Neural cell (in vitro differentiated cells): ENCODE measurements around the gene SDCBP2. TPM values are rescaled to one million over a fixed set of nuclear protein-coding genes. Genes with fewer than 3 reads are reported as not detected.

ENCODE experiments used
- H2AFZ ChIP-seq: fragments of 200-600, 300-800 bp; sonication (generic), shearing (Covaris generic); 2 replicates; pipeline ENCODE4 v1.6.0; 2014; ENCODE audit warnings: low read depth, mild to moderate bottlenecking, antibody characterized with exemption, low read length, moderate library complexity
- H3F3A ChIP-seq: fragments of 200-600 bp; shearing (Covaris generic); 2 replicates; pipeline ENCODE4 v1.6.1; 2016; ENCODE audit warnings: mild to moderate bottlenecking, moderate library complexity, mixed read lengths, antibody characterized with exemption, low read length; ENCODE audit not compliant: insufficient read depth, poor library complexity, severe bottlenecking
- H3K27ac ChIP-seq: fragments of 200-600, 300-800 bp; sonication (generic), shearing (Covaris generic); 2 replicates; pipeline ENCODE4 v1.5.1; 2014; ENCODE audit warnings: mild to moderate bottlenecking, low read length, moderate library complexity
- H3K27me3 ChIP-seq: fragments of 300-800, 200-600 bp; sonication (generic), shearing (Covaris generic); 2 replicates; pipeline ENCODE4 v1.6.0; 2014; ENCODE audit warnings: mild to moderate bottlenecking, low read depth, low read length, moderate library complexity; ENCODE audit not compliant: insufficient read depth
- H3K36me3 ChIP-seq: fragments of 300-800, 200-600 bp; sonication (generic), shearing (Covaris generic); 2 replicates; pipeline ENCODE4 v1.5.1; 2014; ENCODE audit warnings: mild to moderate bottlenecking, antibody characterized with exemption, low read length, moderate library complexity; ENCODE audit not compliant: insufficient read depth
- H3K4me2 ChIP-seq: fragments of 300-800, 200-600 bp; sonication (generic), shearing (Covaris generic); 2 replicates; pipeline ENCODE4 v1.6.0; 2014; ENCODE audit warnings: mild to moderate bottlenecking, low read length
- H3K4me3 ChIP-seq: fragments of 300-800, 200-600 bp; sonication (generic), shearing (Covaris generic); 2 replicates; pipeline ENCODE4 v1.5.1; 2014; ENCODE audit warnings: mild to moderate bottlenecking, low read length, moderate library complexity
- H3K79me2 ChIP-seq: fragments of 200-600 bp; shearing (Covaris generic); replicated peaks from 2 replicates; pipeline ENCODE4 v1.6.0; 2014; ENCODE audit warnings: mild to moderate bottlenecking, low read length, moderate library complexity; ENCODE audit not compliant: insufficient read depth
- H3K9ac ChIP-seq: fragments of 300-800, 200-600 bp; sonication (generic), shearing (Covaris generic); 2 replicates; pipeline ENCODE4 v1.6.1; 2016; ENCODE audit warnings: mild to moderate bottlenecking, low read length, mixed read lengths
- H3K9me2 ChIP-seq: fragments of 200-600 bp; shearing (Covaris generic); 2 replicates; pipeline ENCODE4 v1.6.1; 2016; ENCODE audit warnings: mild to moderate bottlenecking, low read length, mixed read lengths; ENCODE audit not compliant: insufficient read depth
- H3K9me3 ChIP-seq: fragments of 200-600, 300-800 bp; sonication (generic), shearing (Covaris generic); 2 replicates; pipeline ENCODE4 v1.6.1; 2016; ENCODE audit warnings: mild to moderate bottlenecking, mixed run types, low read length, moderate library complexity, mixed read lengths
- H4K20me1 ChIP-seq: fragments of 200-600 bp; shearing (Covaris generic); 2 replicates; pipeline ENCODE4 v1.6.1; 2016; ENCODE audit warnings: mild to moderate bottlenecking, mixed run types; ENCODE audit not compliant: insufficient read depth
- EP300 ChIP-seq: fragments of 450-650 bp; conservative IDR thresholded peaks from 2 replicates; pipeline ENCODE4 v1.6.1; 2014; ENCODE audit warnings: antibody characterized with exemption, mild to moderate bottlenecking, moderate library complexity; ENCODE audit not compliant: poor library complexity, severe bottlenecking
- EZH2 ChIP-seq: fragments of 200-600, 300-800 bp; shearing (Covaris generic), sonication (generic); IDR thresholded peaks from 2 replicates; pipeline ENCODE4 v1.6.1; 2014; ENCODE audit warnings: antibody characterized with exemption, low read length, borderline replicate concordance, mild to moderate bottlenecking; ENCODE audit not compliant: insufficient read depth, poor library complexity, severe bottlenecking
- MXI1 ChIP-seq: fragments of 450-650 bp; conservative IDR thresholded peaks from 2 replicates; pipeline ENCODE4 v1.6.1; 2014; ENCODE audit warnings: antibody characterized with exemption, mild to moderate bottlenecking; ENCODE audit not compliant: poor library complexity, severe bottlenecking
- POLR2AphosphoS5 ChIP-seq: IDR thresholded peaks from 2 replicates; pipeline ENCODE4 v1.6.1; 2012
- RAD21 ChIP-seq: fragments of 450-650 bp; conservative IDR thresholded peaks from 2 replicates; pipeline ENCODE4 v1.6.1; 2014; ENCODE audit warnings: antibody characterized with exemption, mild to moderate bottlenecking, moderate library complexity
- SMC3 ChIP-seq: fragments of 450-650 bp; conservative IDR thresholded peaks from 2 replicates; pipeline ENCODE4 v1.6.1; 2014; ENCODE audit warnings: antibody characterized with exemption, mild to moderate bottlenecking, moderate library complexity; ENCODE audit not compliant: poor library complexity
- TAF1 ChIP-seq: IDR thresholded peaks from 2 replicates; pipeline ENCODE4 v1.6.1; 2012; ENCODE audit warnings: low read depth
- polyA plus RNA-seq: library from polyadenylated mRNA; depleted of rRNA; stranded (reverse); fragments of >200 nt; gene quantifications from 2 replicates; pipeline ENCODE4 v1.2.3, GENCODE V29; 2014
- TF ChIP-seq, protein P1 (sequence below): fragments of 450-650 bp; IDR thresholded peaks from 2 replicates; pipeline ENCODE4 v1.5.1; 2014; ENCODE audit warnings: antibody characterized with exemption, mild to moderate bottlenecking, moderate library complexity; ENCODE audit not compliant: poor library complexity, severe bottlenecking
- TF ChIP-seq, protein P2 (sequence below): IDR thresholded peaks from 2 replicates; pipeline ENCODE4 v1.6.1; 2012; ENCODE audit warnings: borderline replicate concordance

Gene SDCBP2
- polyA plus RNA-seq, 1 donor from 2014 or later = 5.2 TPM

- Histone ChIP-seq H3K27me3 (no peaks in the 10 kb centered on the region), H3K9me3 (no peaks in the 10 kb centered on the region), H3K4me2 (no peak overlapping the region), H3K9me2 (no peaks in the 10 kb centered on the region), H3K27ac (no peak overlapping the region), H3F3A (no peaks in the 10 kb centered on the region), H3K36me3 (no peaks in the 10 kb centered on the region), H4K20me1 (no peaks in the 10 kb centered on the region), H2AFZ (no peak overlapping the region), H3K9ac (no peak overlapping the region), H3K79me2 (no peaks in the 10 kb centered on the region), H3K4me3 (no peak overlapping the region)
- TF ChIP-seq EP300 = no peak
- TF ChIP-seq EZH2 = no peak
These were observed 35.1 kb downstream of the SDCBP2 start for GRCh38 chr20:1293641-1294379.

DNA sequence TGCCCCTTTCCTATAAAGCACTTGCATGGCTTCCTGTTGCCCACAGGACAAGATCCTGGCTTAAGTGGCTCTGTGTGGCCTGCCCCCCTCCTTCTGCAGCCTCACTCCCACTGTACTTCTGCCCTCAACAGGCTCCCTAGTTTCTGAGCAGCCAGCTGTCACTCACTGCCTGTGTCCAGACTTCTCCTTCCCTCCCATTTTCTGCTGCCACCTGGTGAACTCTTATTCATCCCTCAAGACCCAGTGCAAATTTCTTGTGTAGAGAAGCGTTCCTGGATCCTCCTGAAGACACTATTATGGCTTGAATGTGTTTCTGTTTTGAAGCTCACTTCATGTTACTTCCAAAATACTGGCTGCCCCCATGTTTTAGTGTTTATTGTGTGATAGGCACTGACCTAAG, 36.3 kb downstream of the SDCBP2 start:
- H3K27ac ChIP-seq = no peak overlapping the region
- TF ChIP-seq, protein P1, sequence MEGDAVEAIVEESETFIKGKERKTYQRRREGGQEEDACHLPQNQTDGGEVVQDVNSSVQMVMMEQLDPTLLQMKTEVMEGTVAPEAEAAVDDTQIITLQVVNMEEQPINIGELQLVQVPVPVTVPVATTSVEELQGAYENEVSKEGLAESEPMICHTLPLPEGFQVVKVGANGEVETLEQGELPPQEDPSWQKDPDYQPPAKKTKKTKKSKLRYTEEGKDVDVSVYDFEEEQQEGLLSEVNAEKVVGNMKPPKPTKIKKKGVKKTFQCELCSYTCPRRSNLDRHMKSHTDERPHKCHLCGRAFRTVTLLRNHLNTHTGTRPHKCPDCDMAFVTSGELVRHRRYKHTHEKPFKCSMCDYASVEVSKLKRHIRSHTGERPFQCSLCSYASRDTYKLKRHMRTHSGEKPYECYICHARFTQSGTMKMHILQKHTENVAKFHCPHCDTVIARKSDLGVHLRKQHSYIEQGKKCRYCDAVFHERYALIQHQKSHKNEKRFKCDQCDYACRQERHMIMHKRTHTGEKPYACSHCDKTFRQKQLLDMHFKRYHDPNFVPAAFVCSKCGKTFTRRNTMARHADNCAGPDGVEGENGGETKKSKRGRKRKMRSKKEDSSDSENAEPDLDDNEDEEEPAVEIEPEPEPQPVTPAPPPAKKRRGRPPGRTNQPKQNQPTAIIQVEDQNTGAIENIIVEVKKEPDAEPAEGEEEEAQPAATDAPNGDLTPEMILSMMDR = no peak
- TF ChIP-seq EP300 = no peak
- no peak for TF ChIP-seq MXI1
- TF ChIP-seq POLR2AphosphoS5 = no peak
- TF ChIP-seq, protein P2, sequence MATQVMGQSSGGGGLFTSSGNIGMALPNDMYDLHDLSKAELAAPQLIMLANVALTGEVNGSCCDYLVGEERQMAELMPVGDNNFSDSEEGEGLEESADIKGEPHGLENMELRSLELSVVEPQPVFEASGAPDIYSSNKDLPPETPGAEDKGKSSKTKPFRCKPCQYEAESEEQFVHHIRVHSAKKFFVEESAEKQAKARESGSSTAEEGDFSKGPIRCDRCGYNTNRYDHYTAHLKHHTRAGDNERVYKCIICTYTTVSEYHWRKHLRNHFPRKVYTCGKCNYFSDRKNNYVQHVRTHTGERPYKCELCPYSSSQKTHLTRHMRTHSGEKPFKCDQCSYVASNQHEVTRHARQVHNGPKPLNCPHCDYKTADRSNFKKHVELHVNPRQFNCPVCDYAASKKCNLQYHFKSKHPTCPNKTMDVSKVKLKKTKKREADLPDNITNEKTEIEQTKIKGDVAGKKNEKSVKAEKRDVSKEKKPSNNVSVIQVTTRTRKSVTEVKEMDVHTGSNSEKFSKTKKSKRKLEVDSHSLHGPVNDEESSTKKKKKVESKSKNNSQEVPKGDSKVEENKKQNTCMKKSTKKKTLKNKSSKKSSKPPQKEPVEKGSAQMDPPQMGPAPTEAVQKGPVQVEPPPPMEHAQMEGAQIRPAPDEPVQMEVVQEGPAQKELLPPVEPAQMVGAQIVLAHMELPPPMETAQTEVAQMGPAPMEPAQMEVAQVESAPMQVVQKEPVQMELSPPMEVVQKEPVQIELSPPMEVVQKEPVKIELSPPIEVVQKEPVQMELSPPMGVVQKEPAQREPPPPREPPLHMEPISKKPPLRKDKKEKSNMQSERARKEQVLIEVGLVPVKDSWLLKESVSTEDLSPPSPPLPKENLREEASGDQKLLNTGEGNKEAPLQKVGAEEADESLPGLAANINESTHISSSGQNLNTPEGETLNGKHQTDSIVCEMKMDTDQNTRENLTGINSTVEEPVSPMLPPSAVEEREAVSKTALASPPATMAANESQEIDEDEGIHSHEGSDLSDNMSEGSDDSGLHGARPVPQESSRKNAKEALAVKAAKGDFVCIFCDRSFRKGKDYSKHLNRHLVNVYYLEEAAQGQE = no peak
- TF ChIP-seq SMC3 = no peak
- no peak for TF ChIP-seq EZH2
- no peak for TF ChIP-seq TAF1
- TF ChIP-seq RAD21 = no peak

More for the DNA sequence above, 36.3 kb downstream of the SDCBP2 start:
- H3K27me3 ChIP-seq = no peaks in the 10 kb centered on the region
- H3K36me3 ChIP-seq = no peaks in the 10 kb centered on the region
- no peak overlapping the region for H3K4me2 ChIP-seq
- H3K79me2 ChIP-seq = no peaks in the 10 kb centered on the region
- no peak overlapping the region for H3K9ac ChIP-seq
- no peak overlapping the region for H3K4me3 ChIP-seq
- no peak overlapping the region for H2AFZ ChIP-seq
- H3K9me3 ChIP-seq = no peaks in the 10 kb centered on the region
- no peaks in the 10 kb centered on the region for H3K9me2 ChIP-seq
- no peaks in the 10 kb centered on the region for H3F3A ChIP-seq
- no peaks in the 10 kb centered on the region for H4K20me1 ChIP-seq
